ENCODE results near the gene EGFR. TPM values are rescaled to one million over a fixed set of nuclear protein-coding genes. Genes with fewer than 3 reads are reported as not detected.

EGFR gene
- total and polyA plus RNA-seq, 5 donors from 2014 or later, result not detected

- Mint-ChIP-seq H3K27ac (no peak overlapping the region), H3K9me3 (no peaks in the 10 kb centered on the region), H3K4me3 (no peak overlapping the region), H3K4me1 (no peaks in the 10 kb centered on the region), H3K36me3 (no peaks in the 10 kb centered on the region), H3K27me3 (peaks cover 20% of the 10 kb centered on the region)
- ATAC-seq (ENCODE audit: low read depth in 2 of 2) (no peak), DNase-seq (no peak)
- Histone ChIP-seq H3K4me3 (ENCODE audit: low read depth, low read length) (no peak overlapping the region), H3K27ac (ENCODE audit: insufficient read depth, low read length, poor library complexity, severe bottlenecking) (no peak overlapping the region), H3K27me3 (ENCODE audit: control insufficient read depth, insufficient read depth, low read length) (no peaks in the 10 kb centered on the region), H3K4me1 (ENCODE audit: control insufficient read depth, insufficient read depth, low read length, poor library complexity, severe bottlenecking) (no peaks in the 10 kb centered on the region), H3K36me3 (ENCODE audit: control insufficient read depth, insufficient read depth, low read length) (no peaks in the 10 kb centered on the region), H3K9me3 (ENCODE audit: control insufficient read depth in 2 of 2, low read length in 2 of 2) (no peaks in the 10 kb centered on the region)
Observed at GRCh38 chr7:55192723-55193122, 173.9 kb downstream of the EGFR start.

GRCh38 chr7:55193245-55193644 lies 174.4 kb downstream of the EGFR start:
- no peaks in the 10 kb centered on the region for H3K9me3 Mint-ChIP-seq
- no peaks in the 10 kb centered on the region for H3K36me3 Mint-ChIP-seq
- DNase-seq (no peak), ATAC-seq (ENCODE audit: low read depth in 2 of 2) (no peak)
- no peak overlapping the region for H3K27ac ChIP-seq (ENCODE audit: insufficient read depth, low read length, poor library complexity, severe bottlenecking)
- H3K27ac Mint-ChIP-seq, result no peak overlapping the region
- no peaks in the 10 kb centered on the region for H3K4me1 Mint-ChIP-seq
- no peaks in the 10 kb centered on the region for H3K4me1 ChIP-seq (ENCODE audit: control insufficient read depth, insufficient read depth, low read length, poor library complexity, severe bottlenecking)
- no peaks in the 10 kb centered on the region for H3K36me3 ChIP-seq (ENCODE audit: control insufficient read depth, insufficient read depth, low read length)
- no peak overlapping the region for H3K4me3 Mint-ChIP-seq
- H3K4me3 ChIP-seq (ENCODE audit: low read depth, low read length), result no peak overlapping the region
- no peaks in the 10 kb centered on the region for H3K9me3 ChIP-seq (ENCODE audit: control insufficient read depth in 2 of 2, low read length in 2 of 2)
- H3K27me3 ChIP-seq (ENCODE audit: control insufficient read depth, insufficient read depth, low read length), result no peaks in the 10 kb centered on the region
- peaks cover 20% of the 10 kb centered on the region for H3K27me3 Mint-ChIP-seq

GRCh38 chr7:55194522-55194921 lies 175.7 kb downstream of the EGFR start:
- H3K9me3 ChIP-seq (ENCODE audit: control insufficient read depth in 2 of 2, low read length in 2 of 2), result no peaks in the 10 kb centered on the region
- no peaks in the 10 kb centered on the region for H3K27me3 ChIP-seq (ENCODE audit: control insufficient read depth, insufficient read depth, low read length)
- Mint-ChIP-seq H3K27me3 (peaks cover 12% of the 10 kb centered on the region), H3K9me3 (no peaks in the 10 kb centered on the region), H3K27ac (no peak overlapping the region), H3K4me3 (no peak overlapping the region), H3K4me1 (no peaks in the 10 kb centered on the region), H3K36me3 (no peaks in the 10 kb centered on the region)
- no peak overlapping the region for H3K4me3 ChIP-seq (ENCODE audit: low read depth, low read length)
- H3K36me3 ChIP-seq (ENCODE audit: control insufficient read depth, insufficient read depth, low read length), result no peaks in the 10 kb centered on the region
- ATAC-seq (ENCODE audit: low read depth in 2 of 2) (no peak), DNase-seq (no peak)
- no peak overlapping the region for H3K27ac ChIP-seq (ENCODE audit: insufficient read depth, low read length, poor library complexity, severe bottlenecking)
- H3K4me1 ChIP-seq (ENCODE audit: control insufficient read depth, insufficient read depth, low read length, poor library complexity, severe bottlenecking), result no peaks in the 10 kb centered on the region

GRCh38 chr7:55198634-55199392 lies 180.0 kb downstream of the EGFR start:
- Mint-ChIP-seq H3K4me1 (no peaks in the 10 kb centered on the region), H3K27me3 (peaks cover 12% of the 10 kb centered on the region), H3K27ac (no peak overlapping the region), H3K36me3 (no peaks in the 10 kb centered on the region), H3K4me3 (no peak overlapping the region), H3K9me3 (no peaks in the 10 kb centered on the region)
- Histone ChIP-seq H3K4me3 (ENCODE audit: low read depth, low read length) (no peak overlapping the region), H3K27ac (ENCODE audit: insufficient read depth, low read length, poor library complexity, severe bottlenecking) (no peak overlapping the region), H3K4me1 (ENCODE audit: control insufficient read depth, insufficient read depth, low read length, poor library complexity, severe bottlenecking) (no peaks in the 10 kb centered on the region), H3K27me3 (ENCODE audit: control insufficient read depth, insufficient read depth, low read length) (no peaks in the 10 kb centered on the region), H3K36me3 (ENCODE audit: control insufficient read depth, insufficient read depth, low read length) (no peaks in the 10 kb centered on the region), H3K9me3 (ENCODE audit: control insufficient read depth in 2 of 2, low read length in 2 of 2) (no peaks in the 10 kb centered on the region)
- DNase-seq, result no peak
- ATAC-seq (ENCODE audit: low read depth in 2 of 2), result no peak

GRCh38 chr7:55199418-55199817 lies 180.6 kb downstream of the EGFR start:
- no peak for ATAC-seq (ENCODE audit: low read depth in 2 of 2)

GRCh38 chr7:55200441-55200840 lies 181.6 kb downstream of the EGFR start:
- Histone ChIP-seq H3K36me3 (ENCODE audit: control insufficient read depth, insufficient read depth, low read length) (no peaks in the 10 kb centered on the region), H3K27me3 (ENCODE audit: control insufficient read depth, insufficient read depth, low read length) (no peaks in the 10 kb centered on the region), H3K9me3 (ENCODE audit: control insufficient read depth in 2 of 2, low read length in 2 of 2) (no peaks in the 10 kb centered on the region), H3K4me1 (ENCODE audit: control insufficient read depth, insufficient read depth, low read length, poor library complexity, severe bottlenecking) (no peaks in the 10 kb centered on the region), H3K4me3 (ENCODE audit: low read depth, low read length) (no peak overlapping the region), H3K27ac (ENCODE audit: insufficient read depth, low read length, poor library complexity, severe bottlenecking) (no peak overlapping the region)
- Mint-ChIP-seq H3K27me3 (peaks cover 12% of the 10 kb centered on the region), H3K9me3 (no peaks in the 10 kb centered on the region), H3K27ac (no peak overlapping the region), H3K4me3 (no peak overlapping the region), H3K36me3 (no peaks in the 10 kb centered on the region), H3K4me1 (no peaks in the 10 kb centered on the region)
- no peak for DNase-seq
- no peak for ATAC-seq (ENCODE audit: low read depth in 2 of 2)

More at GRCh38 chr7:55199418-55199817, 180.6 kb downstream of the EGFR start:
- Mint-ChIP-seq H3K27me3 (peaks cover 12% of the 10 kb centered on the region), H3K36me3 (no peaks in the 10 kb centered on the region), H3K9me3 (no peaks in the 10 kb centered on the region), H3K27ac (no peak overlapping the region), H3K4me3 (no peak overlapping the region), H3K4me1 (no peaks in the 10 kb centered on the region)
- DNase-seq, result no peak
- Histone ChIP-seq H3K9me3 (ENCODE audit: control insufficient read depth in 2 of 2, low read length in 2 of 2) (no peaks in the 10 kb centered on the region), H3K4me1 (ENCODE audit: control insufficient read depth, insufficient read depth, low read length, poor library complexity, severe bottlenecking) (no peaks in the 10 kb centered on the region), H3K4me3 (ENCODE audit: low read depth, low read length) (no peak overlapping the region), H3K27me3 (ENCODE audit: control insufficient read depth, insufficient read depth, low read length) (no peaks in the 10 kb centered on the region), H3K27ac (ENCODE audit: insufficient read depth, low read length, poor library complexity, severe bottlenecking) (no peak overlapping the region), H3K36me3 (ENCODE audit: control insufficient read depth, insufficient read depth, low read length) (no peaks in the 10 kb centered on the region)

- Mint-ChIP-seq H3K9me3 (no peaks in the 10 kb centered on the region), H3K4me1 (no peaks in the 10 kb centered on the region), H3K27ac (no peak overlapping the region), H3K27me3 (peaks cover under 1% of the 10 kb centered on the region), H3K36me3 (no peaks in the 10 kb centered on the region), H3K4me3 (no peak overlapping the region)
- Histone ChIP-seq H3K36me3 (ENCODE audit: control insufficient read depth, insufficient read depth, low read length) (no peaks in the 10 kb centered on the region), H3K4me1 (ENCODE audit: control insufficient read depth, insufficient read depth, low read length, poor library complexity, severe bottlenecking) (no peaks in the 10 kb centered on the region), H3K27me3 (ENCODE audit: control insufficient read depth, insufficient read depth, low read length) (no peaks in the 10 kb centered on the region), H3K9me3 (ENCODE audit: control insufficient read depth in 2 of 2, low read length in 2 of 2) (no peaks in the 10 kb centered on the region), H3K27ac (ENCODE audit: insufficient read depth, low read length, poor library complexity, severe bottlenecking) (no peak overlapping the region), H3K4me3 (ENCODE audit: low read depth, low read length) (no peak overlapping the region)
- ATAC-seq (ENCODE audit: low read depth in 2 of 2) (no peak), DNase-seq (no peak)
Observed at GRCh38 chr7:55202150-55202913, 183.5 kb downstream of the EGFR start.

- Histone ChIP-seq H3K4me3 (ENCODE audit: low read depth, low read length) (no peak overlapping the region), H3K36me3 (ENCODE audit: control insufficient read depth, insufficient read depth, low read length) (no peaks in the 10 kb centered on the region), H3K27ac (ENCODE audit: insufficient read depth, low read length, poor library complexity, severe bottlenecking) (no peak overlapping the region), H3K4me1 (ENCODE audit: control insufficient read depth, insufficient read depth, low read length, poor library complexity, severe bottlenecking) (no peaks in the 10 kb centered on the region), H3K27me3 (ENCODE audit: control insufficient read depth, insufficient read depth, low read length) (no peaks in the 10 kb centered on the region), H3K9me3 (ENCODE audit: control insufficient read depth in 2 of 2, low read length in 2 of 2) (no peaks in the 10 kb centered on the region)
- Mint-ChIP-seq H3K9me3 (no peaks in the 10 kb centered on the region), H3K4me1 (no peaks in the 10 kb centered on the region), H3K36me3 (no peaks in the 10 kb centered on the region), H3K27ac (no peak overlapping the region), H3K27me3 (no peaks in the 10 kb centered on the region), H3K4me3 (no peak overlapping the region)
- ATAC-seq (ENCODE audit: low read depth in 2 of 2) (no peak), DNase-seq (no peak)
Observed at GRCh38 chr7:55203300-55203699, 184.5 kb downstream of the EGFR start.

All from CD4-positive, CD25-positive, alpha-beta regulatory T cell (primary cell).